Measurements from ENCODE around the gene HCAR2. TPM values are rescaled to one million over a fixed set of nuclear protein-coding genes. Genes with fewer than 3 reads are reported as not detected.
"Not testable (repeated sequence)": the region's sequence is repeated elsewhere in the genome, so short reads cannot be mapped to it uniquely, and the experiment has no call there.

Gene HCAR2
- 2.6 TPM for polyA plus RNA-seq
- long read RNA-seq, donor 1, partial matches to known transcripts = 0 of 1 reads
- long read RNA-seq, donor 1, other reads (novel, unspliced or antisense) = 0 of 1 reads
- long read RNA-seq, donor 2, partial matches to known transcripts = 0 of 3 reads
- long read RNA-seq, donor 2, other reads (novel, unspliced or antisense) = 0 of 3 reads
- long read RNA-seq, donor 3 = 0 reads
- long read RNA-seq, donor 4 = 0 reads
- long read RNA-seq, donor 5, partial matches to known transcripts = 0 of 1 reads
- long read RNA-seq, donor 5, other reads (novel, unspliced or antisense) = 0 of 1 reads
- long read RNA-seq, donor 6, partial matches to known transcripts = 0 of 1 reads
- long read RNA-seq, donor 6, other reads (novel, unspliced or antisense) = 0 of 1 reads
- long read RNA-seq, donor 7, partial matches to known transcripts = 0 of 1 reads
- long read RNA-seq, donor 7, other reads (novel, unspliced or antisense) = 0 of 1 reads
- long read RNA-seq, donor 8 = 0 reads
- long read RNA-seq, donor 9 = 0 reads
- long read RNA-seq, donor 10 = 0 reads
- long read RNA-seq, donor 11, partial matches to known transcripts = 0 of 2 reads
- long read RNA-seq, donor 11, other reads (novel, unspliced or antisense) = 0 of 2 reads

- H3K36me3 ChIP-seq (ENCODE audit: control insufficient read depth, insufficient read depth, low read length); H3K4me3 ChIP-seq (ENCODE audit: low read length); DNase-seq; H3K4me1 ChIP-seq (ENCODE audit: control insufficient read depth, insufficient read depth, low read length); H3K27ac ChIP-seq (ENCODE audit: low read length); H3K9me3 ChIP-seq (ENCODE audit: control insufficient read depth, low read depth, low read length); H3K27me3 ChIP-seq (ENCODE audit: control insufficient read depth, insufficient read depth, low read length): not testable (repeated sequence)
- whole genome bisulfite sequencing (ENCODE audit: insufficient coverage, low lambda C conversion rate) = 83% methylated on average over 1 of the region's 22 CpGs
These were observed at the start of gene HCAR2 for GRCh38 chr12:122702890-122703611. TSS of gene HCAR2 (minus strand) at chr12:122703357. CDS start at chr12:122703283, 74 bp downstream.

- H3K4me3 ChIP-seq (ENCODE audit: low read length) = peak within 1 kb of the TSS; percentile 86
- peak; percentile 98 to 99 for DNase-seq
- no peaks in the 10 kb centered on the region for H3K27me3 ChIP-seq (ENCODE audit: control insufficient read depth, insufficient read depth, low read length)
- H3K4me1 ChIP-seq (ENCODE audit: control insufficient read depth, insufficient read depth, low read length) = no peaks in the 10 kb centered on the region
- H3K36me3 ChIP-seq (ENCODE audit: control insufficient read depth, insufficient read depth, low read length) = peaks cover 23% of the 10 kb centered on the region
- WGBS (ENCODE audit: insufficient coverage, low lambda C conversion rate) = 0% methylated on average over 3 of the region's 73 CpGs
- no peaks in the 10 kb centered on the region for H3K9me3 ChIP-seq (ENCODE audit: control insufficient read depth, low read depth, low read length)
- peak within 1 kb of the TSS; percentile 71 for H3K27ac ChIP-seq (ENCODE audit: low read length)
These were observed 49.5 kb upstream of the HCAR2 start, which contains the start of gene DENR for GRCh38 chr12:122752464-122753318. TSS of gene DENR (plus strand) at chr12:122752824. CDS start at chr12:122753702, 878 bp downstream.

- WGBS (ENCODE audit: insufficient coverage, low lambda C conversion rate) = no CpG with 5 or more reads among the region's 17 CpGs
- DNase-seq; H3K27me3 ChIP-seq (ENCODE audit: control insufficient read depth, insufficient read depth, low read length); H3K27ac ChIP-seq (ENCODE audit: low read length); H3K36me3 ChIP-seq (ENCODE audit: control insufficient read depth, insufficient read depth, low read length); H3K4me1 ChIP-seq (ENCODE audit: control insufficient read depth, insufficient read depth, low read length); H3K9me3 ChIP-seq (ENCODE audit: control insufficient read depth, low read depth, low read length); H3K4me3 ChIP-seq (ENCODE audit: low read length): not testable (repeated sequence)
These were observed 47.8 kb upstream of the HCAR2 start for GRCh38 chr12:122750781-122751515.

- 75% methylated on average over 2 of the region's 6 CpGs for WGBS (ENCODE audit: insufficient coverage, low lambda C conversion rate)
- H3K27ac ChIP-seq (ENCODE audit: low read length) = no peak overlapping the region
- H3K27me3 ChIP-seq (ENCODE audit: control insufficient read depth, insufficient read depth, low read length) = no peaks in the 10 kb centered on the region
- H3K9me3 ChIP-seq (ENCODE audit: control insufficient read depth, low read depth, low read length) = no peaks in the 10 kb centered on the region
- DNase-seq = no peak
- H3K36me3 ChIP-seq (ENCODE audit: control insufficient read depth, insufficient read depth, low read length) = peaks cover 3% of the 10 kb centered on the region
- no peaks in the 10 kb centered on the region for H3K4me1 ChIP-seq (ENCODE audit: control insufficient read depth, insufficient read depth, low read length)
- H3K4me3 ChIP-seq (ENCODE audit: low read length) = no peak overlapping the region
These were observed 46.6 kb upstream of the HCAR2 start for GRCh38 chr12:122749569-122750332.

- no peak for DNase-seq
- 94% methylated on average over 4 of the region's 9 CpGs for WGBS (ENCODE audit: insufficient coverage, low lambda C conversion rate)
- no peaks in the 10 kb centered on the region for H3K36me3 ChIP-seq (ENCODE audit: control insufficient read depth, insufficient read depth, low read length)
These were observed 44.3 kb upstream of the HCAR2 start for GRCh38 chr12:122747224-122748135.

GRCh38 chr12:122743895-122744525, 40.9 kb upstream of the HCAR2 start:
- Histone ChIP-seq H3K4me1 (ENCODE audit: control insufficient read depth, insufficient read depth, low read length) (no peaks in the 10 kb centered on the region), H3K36me3 (ENCODE audit: control insufficient read depth, insufficient read depth, low read length) (no peaks in the 10 kb centered on the region), H3K4me3 (ENCODE audit: low read length) (no peak overlapping the region), H3K27me3 (ENCODE audit: control insufficient read depth, insufficient read depth, low read length) (no peaks in the 10 kb centered on the region), H3K27ac (ENCODE audit: low read length) (no peak overlapping the region), H3K9me3 (ENCODE audit: control insufficient read depth, low read depth, low read length) (no peaks in the 10 kb centered on the region)
- WGBS (ENCODE audit: insufficient coverage, low lambda C conversion rate) = no CpG with 5 or more reads among the region's 7 CpGs
- DNase-seq = no peak

More at GRCh38 chr12:122747224-122748135, 44.3 kb upstream of the HCAR2 start:
- Histone ChIP-seq H3K9me3 (ENCODE audit: control insufficient read depth, low read depth, low read length) (no peaks in the 10 kb centered on the region), H3K27me3 (ENCODE audit: control insufficient read depth, insufficient read depth, low read length) (no peaks in the 10 kb centered on the region), H3K4me3 (ENCODE audit: low read length) (no peak overlapping the region), H3K27ac (ENCODE audit: low read length) (no peak overlapping the region), H3K4me1 (ENCODE audit: control insufficient read depth, insufficient read depth, low read length) (no peaks in the 10 kb centered on the region)

GRCh38 chr12:122740351-122740750, 37.2 kb upstream of the HCAR2 start:
- Histone ChIP-seq H3K27ac (ENCODE audit: low read length) (no peak overlapping the region), H3K9me3 (ENCODE audit: control insufficient read depth, low read depth, low read length) (no peaks in the 10 kb centered on the region), H3K4me3 (ENCODE audit: low read length) (no peak overlapping the region), H3K27me3 (ENCODE audit: control insufficient read depth, insufficient read depth, low read length) (no peaks in the 10 kb centered on the region), H3K36me3 (ENCODE audit: control insufficient read depth, insufficient read depth, low read length) (no peaks in the 10 kb centered on the region), H3K4me1 (ENCODE audit: control insufficient read depth, insufficient read depth, low read length) (no peaks in the 10 kb centered on the region)
- WGBS (ENCODE audit: insufficient coverage, low lambda C conversion rate) = no CpG with 5 or more reads among the region's 7 CpGs
- no peak for DNase-seq

- Histone ChIP-seq H3K27me3 (ENCODE audit: control insufficient read depth, insufficient read depth, low read length) (no peaks in the 10 kb centered on the region), H3K9me3 (ENCODE audit: control insufficient read depth, low read depth, low read length) (no peaks in the 10 kb centered on the region), H3K4me1 (ENCODE audit: control insufficient read depth, insufficient read depth, low read length) (no peaks in the 10 kb centered on the region), H3K36me3 (ENCODE audit: control insufficient read depth, insufficient read depth, low read length) (no peaks in the 10 kb centered on the region), H3K4me3 (ENCODE audit: low read length) (no peak overlapping the region), H3K27ac (ENCODE audit: low read length) (no peak overlapping the region)
- WGBS (ENCODE audit: insufficient coverage, low lambda C conversion rate) = no CpG with 5 or more reads among the region's 7 CpGs
- DNase-seq = no peak
These were observed 35.4 kb upstream of the HCAR2 start for GRCh38 chr12:122738571-122738970.
